ENCODE results near the gene GRIK4.

Gene GRIK4

GRCh38 chr11:120873966-120874735 lies 362.6 kb downstream of the GRIK4 start:
- no peak for TF ChIP-seq CTCF (IDR thresholded peaks at IDR 0.05; ENCODE audit: low read depth, low read length, missing control alignments)
- in situ Hi-C loops (cut with HindIII; ENCODE audit: low sequenced_read_pairs) = no loop called here
- H3K4me3 ChIP-seq (ENCODE audit: low read depth, low read length) = no peak overlapping the region
- DNase-seq (ENCODE audit: low read depth) = no peak

GRCh38 chr11:120875986-120876385 lies 364.4 kb downstream of the GRIK4 start:
- no peak overlapping the region for H3K4me3 ChIP-seq (ENCODE audit: low read depth, low read length)
- DNase-seq (ENCODE audit: low read depth) = no peak
- in situ Hi-C loops (cut with HindIII; ENCODE audit: low sequenced_read_pairs) = no loop called here
- TF ChIP-seq CTCF (IDR thresholded peaks at IDR 0.05; ENCODE audit: low read depth, low read length, missing control alignments) = no peak

DNA sequence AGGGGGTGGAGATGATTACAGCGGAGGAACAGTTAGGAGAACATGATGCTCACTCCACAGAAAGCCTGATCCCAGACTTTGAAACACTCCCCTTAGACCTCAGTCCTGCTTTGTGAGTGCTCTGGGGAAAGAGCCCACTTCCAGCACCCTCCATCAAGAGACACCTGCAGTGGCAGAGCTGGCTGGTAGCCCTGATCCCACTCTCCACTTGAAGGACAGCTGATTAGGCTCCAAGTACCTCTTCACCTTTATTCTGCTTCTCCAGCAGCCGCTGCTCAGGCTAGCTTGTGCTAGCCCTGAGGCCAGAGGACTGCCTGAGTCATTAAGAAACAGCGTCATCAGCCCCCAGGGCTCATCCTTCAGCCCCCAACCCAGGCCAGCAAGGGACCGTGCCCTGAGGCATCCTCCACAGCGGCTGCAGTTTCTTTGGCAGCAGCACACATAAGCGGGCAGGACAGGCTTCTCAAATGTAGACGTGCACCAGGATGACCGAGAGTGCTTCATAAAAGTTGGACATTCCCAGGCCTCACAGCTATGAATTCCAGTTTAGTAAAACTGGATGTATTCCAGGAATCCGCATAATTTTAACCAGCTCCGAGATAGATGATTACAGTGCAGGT lies 366.3 kb downstream of the GRIK4 start:
- H3K4me3 ChIP-seq (ENCODE audit: low read depth, low read length) = no peak overlapping the region
- DNase-seq (ENCODE audit: low read depth) = no peak
- TF ChIP-seq CTCF (IDR thresholded peaks at IDR 0.05; ENCODE audit: low read depth, low read length, missing control alignments) = no peak
- in situ Hi-C loops (cut with HindIII; ENCODE audit: low sequenced_read_pairs) = no loop called here

DNA sequence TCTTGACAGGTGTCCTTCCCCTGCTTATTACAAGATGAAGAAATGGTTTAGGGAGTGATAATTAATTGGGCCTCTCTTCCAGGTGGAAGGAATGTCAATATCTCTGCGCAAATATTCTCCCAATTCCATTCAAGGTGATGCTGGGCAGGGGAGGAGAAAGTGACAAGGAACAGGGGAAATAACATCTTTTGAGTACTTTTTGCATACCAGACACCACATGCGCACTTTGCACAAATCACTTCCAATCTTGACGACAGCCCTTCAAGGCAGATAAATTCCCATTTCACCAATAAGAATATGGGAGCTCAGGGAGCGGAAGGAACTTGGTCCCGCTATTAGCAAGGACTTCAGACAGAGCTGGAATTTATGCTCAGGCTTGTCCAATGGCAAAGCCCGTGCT lies 367.2 kb downstream of the GRIK4 start:
- no peak for DNase-seq (ENCODE audit: low read depth)
- in situ Hi-C loops (cut with HindIII; ENCODE audit: low sequenced_read_pairs) = no loop called here
- no peak overlapping the region for H3K4me3 ChIP-seq (ENCODE audit: low read depth, low read length)
- no peak for TF ChIP-seq CTCF (IDR thresholded peaks at IDR 0.05; ENCODE audit: low read depth, low read length, missing control alignments)

GRCh38 chr11:120880498-120881175 lies 369.1 kb downstream of the GRIK4 start:
- no peak for DNase-seq (ENCODE audit: low read depth)
- in situ Hi-C loops (cut with HindIII; ENCODE audit: low sequenced_read_pairs) = no loop called here
- TF ChIP-seq CTCF (IDR thresholded peaks at IDR 0.05; ENCODE audit: low read depth, low read length, missing control alignments) = no peak
- no peak overlapping the region for H3K4me3 ChIP-seq (ENCODE audit: low read depth, low read length)

DNA sequence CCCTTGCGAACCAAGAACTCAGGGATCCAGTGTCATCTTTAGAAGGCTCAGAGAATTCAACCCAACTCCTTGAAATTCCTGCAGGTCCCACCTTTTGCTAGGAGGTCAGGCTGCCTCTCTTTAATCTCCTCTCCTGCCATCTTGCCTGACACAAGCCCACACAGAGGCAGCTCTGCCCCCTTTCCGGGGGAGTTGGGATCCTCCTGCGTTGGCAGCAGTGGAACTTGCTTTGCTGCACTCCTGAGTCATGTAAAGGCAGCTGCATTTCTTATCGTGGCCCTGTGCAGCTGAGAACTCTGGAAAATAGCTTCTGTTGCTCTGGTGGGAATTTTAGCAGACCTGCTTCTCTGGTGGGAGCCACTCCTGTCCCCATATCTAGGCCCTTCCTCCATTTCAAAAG lies 370.0 kb downstream of the GRIK4 start:
- TF ChIP-seq CTCF (IDR thresholded peaks at IDR 0.05; ENCODE audit: low read depth, low read length, missing control alignments) = no peak
- in situ Hi-C loops (cut with HindIII; ENCODE audit: low sequenced_read_pairs) = no loop called here
- no peak for DNase-seq (ENCODE audit: low read depth)
- no peak overlapping the region for H3K4me3 ChIP-seq (ENCODE audit: low read depth, low read length)

All from astrocyte of the cerebellum (primary cell).